Measurements from ENCODE around the gene GPR42.

DNA sequence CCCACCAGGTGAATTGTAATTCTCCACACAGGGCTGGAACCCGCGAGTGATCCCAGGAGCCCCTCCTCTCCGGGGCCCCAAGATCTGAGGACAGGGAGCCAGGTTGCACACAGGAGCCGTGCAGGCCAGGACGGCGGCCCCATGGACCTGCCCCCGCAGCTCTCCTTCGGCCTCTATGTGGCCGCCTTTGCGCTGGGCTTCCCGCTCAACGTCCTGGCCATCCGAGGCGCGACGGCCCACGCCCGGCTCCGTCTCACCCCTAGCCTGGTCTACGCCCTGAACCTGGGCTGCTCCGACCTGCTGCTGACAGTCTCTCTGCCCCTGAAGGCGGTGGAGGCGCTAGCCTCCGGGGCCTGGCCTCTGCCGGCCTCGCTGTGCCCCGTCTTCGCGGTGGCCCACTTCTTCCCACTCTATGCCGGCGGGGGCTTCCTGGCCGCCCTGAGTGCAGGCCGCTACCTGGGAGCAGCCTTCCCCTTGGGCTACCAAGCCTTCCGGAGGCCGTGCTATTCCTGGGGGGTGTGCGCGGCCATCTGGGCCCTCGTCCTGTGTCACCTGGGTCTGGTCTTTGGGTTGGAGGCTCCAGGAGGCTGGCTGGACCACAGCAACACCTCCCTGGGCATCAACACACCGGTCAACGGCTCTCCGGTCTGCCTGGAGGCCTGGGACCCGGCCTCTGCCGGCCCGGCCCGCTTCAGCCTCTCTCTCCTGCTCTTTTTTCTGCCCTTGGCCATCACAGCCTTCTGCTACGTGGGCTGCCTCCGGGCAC is 19.3 kb upstream of the GPR42 start:
- no peak for TF ChIP-seq POLR2A (IDR thresholded peaks at IDR 0.05; ENCODE audit: low read length)
- TF ChIP-seq CTCF (IDR thresholded peaks at IDR 0.05) = no peak
- TF ChIP-seq, protein P1, sequence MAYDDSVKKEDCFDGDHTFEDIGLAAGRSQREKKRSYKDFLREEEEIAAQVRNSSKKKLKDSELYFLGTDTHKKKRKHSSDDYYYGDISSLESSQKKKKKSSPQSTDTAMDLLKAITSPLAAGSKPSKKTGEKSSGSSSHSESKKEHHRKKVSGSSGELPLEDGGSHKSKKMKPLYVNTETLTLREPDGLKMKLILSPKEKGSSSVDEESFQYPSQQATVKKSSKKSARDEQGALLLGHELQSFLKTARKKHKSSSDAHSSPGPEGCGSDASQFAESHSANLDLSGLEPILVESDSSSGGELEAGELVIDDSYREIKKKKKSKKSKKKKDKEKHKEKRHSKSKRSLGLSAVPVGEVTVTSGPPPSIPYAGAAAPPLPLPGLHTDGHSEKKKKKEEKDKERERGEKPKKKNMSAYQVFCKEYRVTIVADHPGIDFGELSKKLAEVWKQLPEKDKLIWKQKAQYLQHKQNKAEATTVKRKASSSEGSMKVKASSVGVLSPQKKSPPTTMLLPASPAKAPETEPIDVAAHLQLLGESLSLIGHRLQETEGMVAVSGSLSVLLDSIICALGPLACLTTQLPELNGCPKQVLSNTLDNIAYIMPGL (CRISPR knock-in tag; IDR thresholded peaks at IDR 0.05; ENCODE audit: borderline replicate concordance) = no peak
- no peak for TF ChIP-seq EP300 (IDR thresholded peaks at IDR 0.05)
- TF ChIP-seq ZNF302 (CRISPR knock-in tag; IDR thresholded peaks at IDR 0.05) = no peak
- TF ChIP-seq POLR2AphosphoS2 (conservative IDR thresholded peaks at IDR 0.05; ENCODE audit: low read length) = no peak
- no peak for TF ChIP-seq EHMT2 (IDR thresholded peaks at IDR 0.05; ENCODE audit: low read depth)
- TF ChIP-seq RAD21 (conservative IDR thresholded peaks at IDR 0.05 in 1 of 2, IDR thresholded peaks at IDR 0.05 in 1 of 2) = no peak
- no peak for TF ChIP-seq MAFK (IDR thresholded peaks at IDR 0.05; ENCODE audit: partially characterized antibody)
